Mucosa of descending colon (tissue), 3 donors: ENCODE data around the gene FILIP1. TPM values are rescaled to one million over a fixed set of nuclear protein-coding genes. Genes with fewer than 3 reads are reported as not detected.

Experiments
- ATAC-seq: fragments of 200-7000 bp; cut with Tn5 transposase; one replicate; pipeline ENCODE4 v1.9.1; 2020; ENCODE audit warnings: mild to moderate bottlenecking, moderate library complexity
- DNase-seq, 3 donors: peaks; one replicate each; pipeline ENCODE4 v3.0.0-alpha.2; 2020
- H3K36me3 ChIP-seq: fragments of 200-600 bp; one replicate; pipeline ENCODE4 v1.8.0; 2021; ENCODE audit warnings: low read depth, mild to moderate bottlenecking
- H3K4me1 ChIP-seq: fragments of 200-600 bp; one replicate; pipeline ENCODE4 v1.8.0; 2021; ENCODE audit warnings: low read depth, mild to moderate bottlenecking
- H3K4me3 ChIP-seq: fragments of 200-600 bp; one replicate; pipeline ENCODE4 v1.8.0; 2021; ENCODE audit warnings: mild to moderate bottlenecking
- H3K9me3 ChIP-seq: fragments of 200-600 bp; one replicate; pipeline ENCODE4 v1.8.0; 2021; ENCODE audit warnings: mild to moderate bottlenecking
- CTCF ChIP-seq: fragments of 200-600 bp; IDR thresholded peaks from one replicate; pipeline ENCODE4 v1.8.0; 2022; ENCODE audit warnings: antibody characterized with exemption, mild to moderate bottlenecking
- intact Hi-C, 2 donors: fragments of 100-400 bp; cut with DNase I in 1 of 2; cut with micrococcal nuclease in 1 of 2; formaldehyde crosslinking; loops; one replicate each; pipeline versions ENCODE4 v1.11.0 to v1.11.1; 2022; cut with DNase I, micrococcal nuclease
- total RNA-seq, 3 donors: library from RNA; stranded (reverse); fragmentation: NEBNext Ultra II Directional in 2 of 3; extraction: Animal tissue kit (Norgen Biotek cat#: 25700) in 2 of 3; gene quantifications; one replicate each; pipeline versions ENCODE4 v1.2.1 to v1.2.4, GENCODE V29; 2021 to 2023
- donor health status: DM: no; HTN: no; CAD: no; lungs with moderate emphysema.
- donor health status: DM: no; HTN: no; CAD: no.
- donor health status: DM: no; HTN: yes; CAD: no.

The FILIP1 gene
- total RNA-seq, 3 donors from 2014 or later: 1.0 to 49.8 (median 3.6) TPM

- Histone ChIP-seq H3K36me3 (no peaks in the 10 kb centered on the region), H3K9me3 (no peaks in the 10 kb centered on the region), H3K4me3 (no peak overlapping the region), H3K4me1 (no peaks in the 10 kb centered on the region)
- no peak for TF ChIP-seq CTCF
- DNase-seq: no peak
- no peak for ATAC-seq
- intact Hi-C loops: loop anchor here in 1 of 2 donors (10.0 kb wide), 1 partner anchor 264 kb away; no protein-coding TSS in a partner anchor
These were observed 232.3 kb downstream of the FILIP1 start for GRCh38 chr6:75261299-75261698.

GRCh38 chr6:75257343-75258087, 236.1 kb downstream of the FILIP1 start:
- no peak for TF ChIP-seq CTCF
- Histone ChIP-seq H3K9me3 (no peaks in the 10 kb centered on the region), H3K36me3 (no peaks in the 10 kb centered on the region), H3K4me3 (no peak overlapping the region), H3K4me1 (no peaks in the 10 kb centered on the region)
- ATAC-seq: no peak
- intact Hi-C loops: no loop called here
- no peak for DNase-seq

- DNase-seq (no peak), ATAC-seq (no peak)
- intact Hi-C loops: no loop called here
- Histone ChIP-seq H3K4me1 (no peaks in the 10 kb centered on the region), H3K9me3 (no peaks in the 10 kb centered on the region), H3K4me3 (no peak overlapping the region), H3K36me3 (no peaks in the 10 kb centered on the region)
- TF ChIP-seq CTCF: no peak
These were observed 243.0 kb downstream of the FILIP1 start for GRCh38 chr6:75250552-75250951.

GRCh38 chr6:75249837-75250236, 243.8 kb downstream of the FILIP1 start:
- ATAC-seq: no peak
- no peaks in the 10 kb centered on the region for H3K9me3 ChIP-seq

GRCh38 chr6:75246386-75246785, 247.2 kb downstream of the FILIP1 start:
- no peak for TF ChIP-seq CTCF
- no peak for DNase-seq
- intact Hi-C loops: no loop called here
- Histone ChIP-seq H3K36me3 (no peaks in the 10 kb centered on the region), H3K4me1 (peaks cover 9% of the 10 kb centered on the region), H3K9me3 (no peaks in the 10 kb centered on the region), H3K4me3 (no peak overlapping the region)
- no peak for ATAC-seq

More at GRCh38 chr6:75249837-75250236, 243.8 kb downstream of the FILIP1 start:
- Histone ChIP-seq H3K36me3 (no peaks in the 10 kb centered on the region), H3K4me1 (no peaks in the 10 kb centered on the region), H3K4me3 (no peak overlapping the region)
- TF ChIP-seq CTCF: no peak
- DNase-seq: no peak
- intact Hi-C loops: no loop called here
